Endothelial cell (in vitro differentiated cells): ENCODE measurements around the gene SMARCA2. TPM values are rescaled to one million over a fixed set of nuclear protein-coding genes. Genes with fewer than 3 reads are reported as not detected.

Experiments used
- DNase-seq: peaks from one replicate; pipeline ENCODE4 v3.0.0; 2021; ENCODE audit warnings: low spot score
- H3K27ac Mint-ChIP-seq: one replicate; pipeline ENCODE4 v1.8.0; 2021; ENCODE audit warnings: mixed read lengths, inconsistent platforms; ENCODE audit not compliant: unreplicated experiment
- H3K27me3 Mint-ChIP-seq: one replicate; pipeline ENCODE4 v1.8.0; 2021; ENCODE audit warnings: mild to moderate bottlenecking, moderate library complexity, mixed read lengths, inconsistent platforms; ENCODE audit not compliant: unreplicated experiment
- H3K36me3 Mint-ChIP-seq: one replicate; pipeline ENCODE4 v1.8.0; 2021; ENCODE audit warnings: mild to moderate bottlenecking, low read depth, mixed read lengths, inconsistent platforms; ENCODE audit not compliant: unreplicated experiment
- H3K4me1 Mint-ChIP-seq: one replicate; pipeline ENCODE4 v1.8.0; 2021; ENCODE audit warnings: mild to moderate bottlenecking, mixed read lengths, inconsistent platforms; ENCODE audit not compliant: unreplicated experiment
- H3K4me3 Mint-ChIP-seq: one replicate; pipeline ENCODE4 v1.8.0; 2021; ENCODE audit warnings: mild to moderate bottlenecking, mixed read lengths, inconsistent platforms; ENCODE audit not compliant: unreplicated experiment
- H3K9me3 Mint-ChIP-seq: one replicate; pipeline ENCODE4 v1.8.0; 2021; ENCODE audit warnings: mixed read lengths, inconsistent platforms; ENCODE audit not compliant: unreplicated experiment
- CTCF ChIP-seq: fragments of 200-600 bp; sonication (generic); IDR thresholded peaks from one replicate; pipeline ENCODE4 v1.5.0; 2021; ENCODE audit warnings: antibody characterized with exemption; ENCODE audit not compliant: unreplicated experiment
- total RNA-seq: library from RNA; stranded (reverse); fragmentation: NEBNext Ultra II Directional; extraction: Animal tissue kit (Norgen Biotek cat#: 25700); gene quantifications from one replicate; pipeline ENCODE4 v1.2.1, GENCODE V29; 2021; ENCODE audit not compliant: unreplicated experiment

Gene SMARCA2
- total RNA-seq, 1 donor from 2014 or later = 43.7 TPM

GRCh38 chr9:2177121-2177520 lies 162.0 kb downstream of the SMARCA2 start:
- Mint-ChIP-seq H3K4me3 (no peak overlapping the region), H3K27ac (no peak overlapping the region), H3K9me3 (no peaks in the 10 kb centered on the region), H3K27me3 (peaks cover 2% of the 10 kb centered on the region), H3K36me3 (peaks cover 7% of the 10 kb centered on the region), H3K4me1 (peaks cover 27% of the 10 kb centered on the region)
- TF ChIP-seq CTCF = no peak
- no peak for DNase-seq

- no peaks in the 10 kb centered on the region for H3K36me3 Mint-ChIP-seq
- no peak overlapping the region for H3K27ac Mint-ChIP-seq
- H3K27me3 Mint-ChIP-seq = peaks cover 2% of the 10 kb centered on the region
- peaks cover 27% of the 10 kb centered on the region for H3K4me1 Mint-ChIP-seq
- no peak for DNase-seq
- no peak for TF ChIP-seq CTCF
- no peak overlapping the region for H3K4me3 Mint-ChIP-seq
- no peaks in the 10 kb centered on the region for H3K9me3 Mint-ChIP-seq
These were observed 163.0 kb downstream of the SMARCA2 start for GRCh38 chr9:2178034-2178734.

GRCh38 chr9:2179567-2179966 lies 164.4 kb downstream of the SMARCA2 start:
- H3K27ac Mint-ChIP-seq = no peak overlapping the region
- no peak for TF ChIP-seq CTCF
- H3K9me3 Mint-ChIP-seq = no peaks in the 10 kb centered on the region
- no peaks in the 10 kb centered on the region for H3K36me3 Mint-ChIP-seq
- H3K4me1 Mint-ChIP-seq = peaks cover 21% of the 10 kb centered on the region
- H3K27me3 Mint-ChIP-seq = peaks cover 2% of the 10 kb centered on the region
- no peak for DNase-seq
- no peak overlapping the region for H3K4me3 Mint-ChIP-seq

- no peak overlapping the region for H3K27ac Mint-ChIP-seq
- H3K9me3 Mint-ChIP-seq = no peaks in the 10 kb centered on the region
- no peak for DNase-seq
- TF ChIP-seq CTCF = no peak
- no peaks in the 10 kb centered on the region for H3K27me3 Mint-ChIP-seq
- no peaks in the 10 kb centered on the region for H3K36me3 Mint-ChIP-seq
- peaks cover 16% of the 10 kb centered on the region for H3K4me1 Mint-ChIP-seq
- H3K4me3 Mint-ChIP-seq = no peak overlapping the region
These were observed 165.0 kb downstream of the SMARCA2 start for GRCh38 chr9:2180154-2180553.

GRCh38 chr9:2180704-2181103 lies 165.6 kb downstream of the SMARCA2 start:
- no peak overlapping the region for H3K27ac Mint-ChIP-seq
- DNase-seq = no peak
- no peak overlapping the region for H3K4me3 Mint-ChIP-seq

More at GRCh38 chr9:2180704-2181103, 165.6 kb downstream of the SMARCA2 start:
- TF ChIP-seq CTCF = no peak
- Mint-ChIP-seq H3K9me3 (no peaks in the 10 kb centered on the region), H3K4me1 (peaks cover 14% of the 10 kb centered on the region), H3K27me3 (no peaks in the 10 kb centered on the region), H3K36me3 (no peaks in the 10 kb centered on the region)
